BLaER1 treated with 17β-estradiol and CSF1 and Interleukin-3, amounts not matched to agents 10 nM and 100 nM (cell line): Measurements from ENCODE around the gene NBDY.

ENCODE experiments used
- H3K27ac ChIP-seq, 11 experiments: shearing (Covaris generic); formaldehyde crosslinking; 2 replicates each; pipeline ENCODE4 v1.8.1; 2022
- H3K27me3 ChIP-seq, 11 experiments: shearing (Covaris generic); formaldehyde crosslinking; 2 replicates each; pipeline ENCODE4 v1.8.1; 2022
- H3K36me3 ChIP-seq, 11 experiments: shearing (Covaris generic); formaldehyde crosslinking; 2 replicates each; pipeline ENCODE4 v1.8.1; 2022
- H3K4me1 ChIP-seq, 10 experiments: shearing (Covaris generic); formaldehyde crosslinking; 2 replicates each; pipeline ENCODE4 v1.8.1; 2022
- H3K4me2 ChIP-seq, 11 experiments: shearing (Covaris generic); formaldehyde crosslinking; 2 replicates each; pipeline ENCODE4 v1.8.1; 2022
- H3K4me3 ChIP-seq, 10 experiments: shearing (Covaris generic); formaldehyde crosslinking; 2 replicates each; pipeline ENCODE4 v1.8.1; 2022
- H3K9ac ChIP-seq, 11 experiments: shearing (Covaris generic); formaldehyde crosslinking; 2 replicates each; pipeline ENCODE4 v1.8.1; 2022
- H3K9me3 ChIP-seq, 11 experiments: shearing (Covaris generic); formaldehyde crosslinking; replicated peaks in 1 of 11; 2 replicates each; pipeline ENCODE4 v1.8.1; 2022
- H4K20me1 ChIP-seq, 11 experiments: shearing (Covaris generic); formaldehyde crosslinking; 2 replicates each; pipeline ENCODE4 v1.8.1; 2022
- Cebpa-rat ChIP-seq, 11 experiments: shearing (Covaris generic); IDR thresholded peaks; 2 replicates each; pipeline ENCODE4 v1.8.1; 2022

The NBDY gene

GRCh38 chrX:56857042-56857441 is 128.0 kb downstream of the NBDY start:
- Histone ChIP-seq H3K27me3 (peaks cover 57 to 99% (median 81%) of the 10 kb centered on the region in 11 experiments), H3K4me2 (no peak overlapping the region), H3K27ac (no peak overlapping the region), H3K9me3 (peaks cover 10 to 30% (median 17%) of the 10 kb centered on the region in 11 experiments; a peak in 21 of 22 replicates), H3K4me3 (no peak overlapping the region), H4K20me1 (0 out of 22 replicates have a peak, but pooled peaks cover 0 to 6% (median 0%) of the 10 kb centered on the region in 11 experiments), H3K9ac (no peak overlapping the region), H3K4me1 (no peaks in the 10 kb centered on the region), H3K36me3 (no peaks in the 10 kb centered on the region)
- TF ChIP-seq Cebpa-rat (IDR thresholded peaks at IDR 0.05): no peak

DNA sequence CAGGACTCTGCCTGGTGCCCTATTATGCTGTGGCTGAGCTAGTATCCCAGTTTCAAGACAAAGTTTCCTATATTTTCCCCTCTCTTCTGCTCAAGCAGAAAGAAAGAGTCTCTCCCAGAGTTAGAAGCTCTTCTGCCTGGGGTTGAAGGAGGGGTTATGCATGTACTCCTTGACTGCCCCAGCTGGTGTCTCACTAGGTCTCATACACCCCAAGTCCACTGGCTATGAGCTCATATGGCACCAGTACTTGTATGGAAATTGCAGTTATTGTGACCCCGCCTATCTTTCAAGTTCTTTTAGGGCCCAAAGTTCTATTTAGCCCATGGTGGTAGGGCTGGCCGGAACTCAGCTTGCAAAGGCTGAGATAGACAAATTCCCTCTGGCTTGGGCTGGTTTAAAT is 131.8 kb downstream of the NBDY start:
- Histone ChIP-seq H3K4me1 (no peaks in the 10 kb centered on the region), H3K4me2 (no peak overlapping the region), H3K9me3 (peaks cover 10 to 30% (median 17%) of the 10 kb centered on the region in 11 experiments; a peak in 21 of 22 replicates), H3K27me3 (peaks cover 51 to 96% (median 85%) of the 10 kb centered on the region in 11 experiments), H3K27ac (no peak overlapping the region), H3K36me3 (no peaks in the 10 kb centered on the region), H4K20me1 (0 out of 22 replicates have a peak, but pooled peaks cover 0 to 6% (median 0%) of the 10 kb centered on the region in 11 experiments), H3K4me3 (no peak overlapping the region), H3K9ac (no peak overlapping the region)
- TF ChIP-seq Cebpa-rat (IDR thresholded peaks at IDR 0.05): no peak
